Kidney (tissue), 14 donors: Measurements from ENCODE around the gene PDZD2. TPM values are rescaled to one million over a fixed set of nuclear protein-coding genes. Genes with fewer than 3 reads are reported as not detected.
A peak's percentile ranks its signal among the peaks of the same experiment; 100 is the strongest.

Experiments used
- DNase-seq, 5 donors: peaks; one replicate each; pipeline ENCODE4 v3.0.0-alpha.2; 2013 to 2020
- FAIRE-seq: peaks from 2 replicates; lab custom pipeline; 2012; peaks lifted over from hg19 to GRCh38; lab: Jason Lieb, UNC
- H3K27ac ChIP-seq, 2 donors: one replicate each; pipeline ENCODE4 v1.7.0; 2013; ENCODE audit warnings: low read depth in 2 of 2, low read length in 2 of 2, inconsistent platforms in 1 of 2
- H3K27me3 ChIP-seq: one replicate; pipeline ENCODE4 v1.7.1; 2013; ENCODE audit warnings: low read length, inconsistent platforms; ENCODE audit not compliant: control insufficient read depth, insufficient read depth
- H3K36me3 ChIP-seq, 3 donors: one replicate each; pipeline versions ENCODE4 v1.7.0 to v1.7.1; 2013; ENCODE audit warnings: low read length in 3 of 3, control low read depth in 1 of 3, inconsistent platforms in 1 of 3; ENCODE audit not compliant: insufficient read depth in 3 of 3, control insufficient read depth in 2 of 3
- H3K4me1 ChIP-seq, 3 donors: one replicate each; pipeline versions ENCODE4 v1.7.0 to v1.7.1; 2013; ENCODE audit warnings: low read length in 3 of 3, inconsistent platforms in 1 of 3, low read depth in 1 of 3; ENCODE audit not compliant: control insufficient read depth in 2 of 3, insufficient read depth in 2 of 3
- H3K4me3 ChIP-seq, 3 donors: one replicate each; pipeline versions ENCODE4 v1.7.0 to v1.8.1; 2013; ENCODE audit warnings: low read length in 3 of 3, control low read depth in 1 of 3, inconsistent platforms in 1 of 3
- H3K9ac ChIP-seq, 3 donors: one replicate each; pipeline versions ENCODE4 v1.7.0 to v1.7.1; 2013; ENCODE audit warnings: low read length in 3 of 3, control low read depth in 1 of 3, inconsistent platforms in 1 of 3
- H3K9me3 ChIP-seq, 3 donors: one replicate each; pipeline versions ENCODE4 v1.7.0 to v1.7.1; 2013; ENCODE audit warnings: low read length in 3 of 3, control low read depth in 1 of 3, inconsistent platforms in 1 of 3; ENCODE audit not compliant: control insufficient read depth in 2 of 3, insufficient read depth in 1 of 3
- intact Hi-C: fragments of 100-400 bp; cut with DNase I; formaldehyde crosslinking; loops from one replicate; pipeline ENCODE4 v1.11.1; 2022
- polyA plus RNA-seq: library from polyadenylated mRNA; stranded (reverse); fragments of 350-450 nt; fragmentation: Illumina TruSeq; extraction: RNeasy Lipid Tissue Mini Kit (QIAGEN cat#74804); gene quantifications from one replicate; pipeline ENCODE4 v1.2.3, GENCODE V29; 2014; ENCODE audit warnings: low read depth, low replicate concordance; ENCODE audit not compliant: insufficient read depth
- total RNA-seq: library from RNA; stranded (reverse); fragmentation: NEBNext Ultra II Directional; extraction: Animal tissue kit (Norgen Biotek cat#: 25700); gene quantifications from one replicate; pipeline ENCODE4 v1.2.1, GENCODE V29; 2021
- TF ChIP-seq, protein P1 (sequence below): IDR thresholded peaks from 3 replicates; pipeline ENCODE4 v1.5.1; 2012; ENCODE audit warnings: mild to moderate bottlenecking, moderate library complexity, borderline replicate concordance; ENCODE audit not compliant: insufficient read depth; ENCODE audit errors: extremely low read depth
- donor health status: control.
- donor health status: control.
- donor health status: control.
- donor health status: control.
- donor health status: control.
- donor health status: DM: yes; HTN: yes; CAD: no.
- donor health status: Normal renal cell carcinoma (clear cell type).

The PDZD2 gene
- total and polyA plus RNA-seq, 2 donors from 2014 or later, result 6.2 to 14.8 TPM

DNA sequence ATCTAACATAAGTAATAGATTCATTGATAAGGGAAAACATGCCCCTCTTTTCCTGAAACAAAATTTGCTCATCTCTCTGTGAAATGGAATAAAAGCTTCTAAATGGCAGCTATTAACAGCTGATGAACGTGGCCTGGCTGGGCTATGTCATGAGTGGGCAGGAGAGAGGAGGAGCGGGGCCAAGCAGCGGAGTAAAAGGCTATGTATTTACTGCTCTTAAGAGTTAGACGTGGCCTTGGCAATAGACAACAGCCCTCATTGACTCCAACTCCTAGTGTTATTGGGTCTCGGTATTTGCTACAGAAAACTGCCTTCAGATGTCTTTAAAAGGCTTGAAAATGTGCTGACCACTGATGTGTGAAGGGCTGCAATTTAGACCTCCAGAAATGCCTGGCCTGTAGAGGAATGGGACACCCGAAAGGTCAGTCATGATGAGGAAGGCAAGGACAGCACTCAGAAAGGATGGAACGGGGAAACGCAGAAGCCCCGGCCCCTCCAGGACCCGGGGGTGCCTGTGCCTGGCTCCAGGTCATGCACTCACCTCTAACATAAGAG lies 116.8 kb downstream of the PDZD2 start:
- DNase-seq, result peak in 4 of 5 donors; percentile 45 to 73 (median 62)
- H3K27ac ChIP-seq, result peak overlapping the region in 1 of 2 donors; percentile 51
- peaks cover 0 to 11% (median 5%) of the 10 kb centered on the region in 3 donors for H3K4me1 ChIP-seq
- no peak for FAIRE-seq
- H3K9ac ChIP-seq, result no peak overlapping the region
- no peak overlapping the region for H3K4me3 ChIP-seq
- no peaks in the 10 kb centered on the region for H3K9me3 ChIP-seq
- H3K36me3 ChIP-seq, result no peaks in the 10 kb centered on the region
- H3K27me3 ChIP-seq, result no peaks in the 10 kb centered on the region
- TF ChIP-seq, protein P1, sequence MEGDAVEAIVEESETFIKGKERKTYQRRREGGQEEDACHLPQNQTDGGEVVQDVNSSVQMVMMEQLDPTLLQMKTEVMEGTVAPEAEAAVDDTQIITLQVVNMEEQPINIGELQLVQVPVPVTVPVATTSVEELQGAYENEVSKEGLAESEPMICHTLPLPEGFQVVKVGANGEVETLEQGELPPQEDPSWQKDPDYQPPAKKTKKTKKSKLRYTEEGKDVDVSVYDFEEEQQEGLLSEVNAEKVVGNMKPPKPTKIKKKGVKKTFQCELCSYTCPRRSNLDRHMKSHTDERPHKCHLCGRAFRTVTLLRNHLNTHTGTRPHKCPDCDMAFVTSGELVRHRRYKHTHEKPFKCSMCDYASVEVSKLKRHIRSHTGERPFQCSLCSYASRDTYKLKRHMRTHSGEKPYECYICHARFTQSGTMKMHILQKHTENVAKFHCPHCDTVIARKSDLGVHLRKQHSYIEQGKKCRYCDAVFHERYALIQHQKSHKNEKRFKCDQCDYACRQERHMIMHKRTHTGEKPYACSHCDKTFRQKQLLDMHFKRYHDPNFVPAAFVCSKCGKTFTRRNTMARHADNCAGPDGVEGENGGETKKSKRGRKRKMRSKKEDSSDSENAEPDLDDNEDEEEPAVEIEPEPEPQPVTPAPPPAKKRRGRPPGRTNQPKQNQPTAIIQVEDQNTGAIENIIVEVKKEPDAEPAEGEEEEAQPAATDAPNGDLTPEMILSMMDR, result no peak
- intact Hi-C loops, result no loop called here

DNA sequence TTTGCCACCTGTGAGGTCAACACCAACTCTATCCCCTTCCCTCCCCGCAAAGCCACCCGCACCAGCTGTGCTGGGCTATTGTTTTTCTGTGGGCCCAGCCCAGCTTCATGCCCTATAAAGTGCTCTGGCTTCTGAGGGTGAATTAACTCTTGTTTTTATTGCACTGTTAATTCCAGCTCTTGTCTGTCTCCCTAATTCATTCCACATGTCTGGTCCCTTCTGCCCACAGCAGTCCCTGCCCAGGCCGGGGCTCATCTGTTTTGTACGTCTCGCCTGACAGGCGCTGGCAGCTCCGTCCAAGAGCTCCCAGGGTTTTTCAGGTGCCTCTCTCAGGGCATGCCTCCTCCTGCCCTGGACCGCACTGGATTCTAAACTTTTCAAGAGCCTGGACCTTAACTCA lies 118.9 kb downstream of the PDZD2 start:
- no peaks in the 10 kb centered on the region for H3K36me3 ChIP-seq
- H3K9me3 ChIP-seq, result no peaks in the 10 kb centered on the region
- H3K27ac ChIP-seq, result no peak overlapping the region
- H3K9ac ChIP-seq, result no peak overlapping the region
- H3K4me1 ChIP-seq, result peaks cover 0 to 11% (median 5%) of the 10 kb centered on the region in 3 donors
- no peak for FAIRE-seq
- no peaks in the 10 kb centered on the region for H3K27me3 ChIP-seq
- TF ChIP-seq, protein P1, result no peak
- intact Hi-C loops, result no loop called here
- peak in 4 of 5 donors; percentile 49 to 66 (median 58) for DNase-seq
- H3K4me3 ChIP-seq, result no peak overlapping the region

DNA sequence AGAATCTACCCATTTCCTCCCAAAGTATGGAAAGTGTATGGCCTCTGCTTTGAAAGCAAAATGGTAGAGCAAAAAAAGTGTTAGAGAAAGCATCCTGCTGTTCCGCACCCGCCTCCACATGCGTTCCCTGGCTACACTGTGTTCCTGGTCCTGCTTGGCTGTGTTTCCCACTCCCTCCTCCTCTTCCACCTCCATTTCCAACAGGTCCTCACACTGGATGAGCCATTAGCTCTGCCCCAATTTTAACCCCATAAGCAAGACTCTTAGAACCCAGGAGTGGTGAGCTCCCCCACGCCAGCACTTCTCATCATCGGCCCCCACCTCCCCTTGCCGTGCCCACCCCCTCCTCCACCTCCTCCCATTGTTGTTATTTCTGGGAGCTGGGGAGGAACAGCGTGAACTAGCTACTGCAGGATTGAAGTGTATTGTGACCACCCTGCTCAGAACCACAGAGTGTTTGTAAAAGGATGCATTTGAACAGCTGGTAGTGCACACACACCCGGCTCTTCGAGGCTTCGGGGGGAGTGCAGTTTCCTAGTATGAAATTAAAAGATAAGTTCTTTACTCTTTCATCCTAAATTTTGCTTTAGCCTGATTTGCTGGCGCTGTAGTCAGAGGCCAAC lies 120.0 kb downstream of the PDZD2 start:
- H3K4me1 ChIP-seq, result peaks cover 0 to 11% (median 5%) of the 10 kb centered on the region in 3 donors
- peak in 2 of 5 donors; percentile 12 to 28 for DNase-seq
- H3K27ac ChIP-seq, result no peak overlapping the region
- H3K4me3 ChIP-seq, result no peak overlapping the region
- FAIRE-seq, result no peak
- intact Hi-C loops, result no loop called here
- no peaks in the 10 kb centered on the region for H3K27me3 ChIP-seq
- H3K9ac ChIP-seq, result no peak overlapping the region
- no peaks in the 10 kb centered on the region for H3K9me3 ChIP-seq
- no peaks in the 10 kb centered on the region for H3K36me3 ChIP-seq
- TF ChIP-seq, protein P1, result no peak
